ENCODE results near the gene TMC5.
A peak's percentile ranks its signal among the peaks of the same experiment; 100 is the strongest.

Gene TMC5

DNA sequence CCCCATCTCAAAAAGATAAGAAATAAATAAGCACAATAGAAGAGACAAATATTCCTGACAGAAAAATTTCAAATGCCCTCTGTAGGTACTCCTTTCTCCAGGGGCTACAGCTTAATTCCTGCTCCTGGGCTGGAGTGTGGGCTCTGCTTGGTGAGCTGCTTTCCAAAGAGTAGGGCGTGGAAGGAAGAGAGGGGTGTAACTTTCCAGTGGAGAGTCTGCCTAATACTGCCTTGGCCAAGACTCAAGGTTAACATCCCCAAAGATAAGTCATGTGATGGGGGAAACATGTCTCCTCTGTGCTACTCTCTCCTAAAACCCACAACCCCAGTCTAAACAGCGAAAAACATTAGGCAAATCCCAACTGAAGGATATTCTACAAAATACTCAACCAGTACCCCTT, 42.7 kb downstream of the TMC5 start:
- no peak for DNase-seq (ENCODE audit: low read depth)

DNA sequence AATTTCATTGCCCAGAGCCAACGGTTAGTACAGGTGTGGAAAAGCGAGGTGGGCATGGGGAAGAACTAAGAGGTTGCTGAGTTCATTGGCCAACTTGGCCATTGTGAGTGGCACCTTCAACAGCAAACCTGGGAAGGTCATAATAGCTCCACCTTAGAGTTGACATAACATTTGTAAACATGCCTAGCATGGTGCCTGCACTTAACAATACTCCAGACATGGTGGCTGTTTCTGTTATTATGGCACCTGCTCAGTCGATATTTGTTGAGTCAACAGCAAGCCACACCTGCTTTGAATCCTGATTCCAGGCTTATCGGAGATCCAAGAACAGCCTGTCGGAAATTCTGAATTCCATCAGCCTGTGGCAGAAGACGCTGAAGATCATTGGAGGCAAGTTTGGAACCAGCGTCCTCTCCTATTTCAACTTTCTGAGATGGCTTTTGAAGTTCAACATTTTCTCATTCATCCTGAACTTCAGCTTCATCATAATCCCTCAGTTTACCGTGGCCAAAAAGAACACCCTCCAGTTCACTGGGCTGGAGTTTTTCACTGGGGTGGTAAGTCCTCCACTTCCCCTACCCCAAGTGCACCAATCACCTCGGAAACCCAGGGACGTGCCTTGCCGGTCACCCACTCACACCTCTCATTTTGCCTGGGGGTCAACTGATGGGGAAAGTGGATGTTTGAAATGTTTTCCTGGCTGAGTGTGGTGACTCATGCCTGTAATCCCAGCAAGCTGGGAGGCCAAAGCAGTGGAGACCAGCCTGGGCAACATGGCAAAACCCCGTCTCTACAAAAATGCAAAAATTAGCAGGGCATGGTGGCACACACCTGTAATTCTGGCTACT, 46.0 kb downstream of the TMC5 start:
- no peak for DNase-seq (ENCODE audit: low read depth)

DNA sequence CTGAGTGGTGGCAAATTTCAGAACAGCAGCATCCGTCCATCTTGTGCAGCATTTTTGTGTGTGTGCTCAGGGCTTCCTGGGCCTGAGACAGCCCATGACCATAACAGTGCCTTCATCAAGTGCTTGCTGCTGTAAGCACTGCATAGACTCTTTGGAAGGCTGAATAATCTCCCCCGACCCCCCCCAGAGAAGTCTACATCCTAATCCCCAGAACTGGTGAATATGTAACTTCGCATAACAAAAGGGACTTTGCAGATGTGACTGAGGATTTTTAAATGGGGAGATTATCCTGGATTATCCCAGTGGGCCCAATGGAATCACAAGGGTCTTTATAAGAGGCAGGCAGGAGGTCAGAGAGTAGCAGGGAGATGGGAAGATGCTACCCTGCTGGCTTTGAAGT, 50.6 kb downstream of the TMC5 start:
- no peak for DNase-seq (ENCODE audit: low read depth)

DNA sequence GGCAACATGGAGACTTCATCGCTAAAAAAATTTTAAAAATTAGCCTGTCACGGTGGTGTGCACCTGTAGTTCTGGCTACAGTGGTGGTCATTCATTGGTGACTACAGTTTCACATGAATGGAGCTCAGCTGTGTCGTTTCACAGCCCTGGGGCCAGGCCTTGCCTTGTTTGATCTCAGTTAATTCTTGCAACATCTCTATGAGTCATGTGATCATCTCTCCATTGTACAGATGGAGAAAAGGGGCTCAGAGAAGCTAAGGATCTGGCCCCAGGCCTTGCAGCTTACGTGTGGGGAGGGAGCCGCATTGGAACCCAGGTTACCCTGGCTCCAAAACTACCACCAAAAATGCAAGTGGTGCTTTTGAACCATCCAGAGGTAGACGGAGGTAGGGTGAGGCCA, 54.8 kb downstream of the TMC5 start:
- DNase-seq (ENCODE audit: low read depth) = no peak

DNA sequence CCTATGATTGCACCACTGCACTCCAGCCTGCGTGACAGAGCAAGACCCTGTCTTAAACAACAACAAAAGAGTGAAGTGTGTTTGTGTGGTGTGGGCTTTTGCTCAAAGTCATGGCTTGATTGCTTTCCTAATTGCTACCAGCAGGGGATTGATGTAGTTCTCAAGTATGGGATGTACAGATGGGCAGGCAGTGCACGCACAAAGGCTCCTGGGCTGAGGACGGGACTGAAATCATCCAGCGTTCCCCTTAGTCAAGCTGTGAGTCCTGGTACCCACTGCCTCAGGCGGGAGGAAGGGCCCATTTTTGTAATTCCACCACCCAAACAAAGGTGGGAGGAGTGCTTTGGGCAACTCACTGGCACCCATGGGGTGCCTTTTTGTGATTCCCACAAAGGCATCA, 56.9 kb downstream of the TMC5 start:
- DNase-seq (ENCODE audit: low read depth) = no peak

DNA sequence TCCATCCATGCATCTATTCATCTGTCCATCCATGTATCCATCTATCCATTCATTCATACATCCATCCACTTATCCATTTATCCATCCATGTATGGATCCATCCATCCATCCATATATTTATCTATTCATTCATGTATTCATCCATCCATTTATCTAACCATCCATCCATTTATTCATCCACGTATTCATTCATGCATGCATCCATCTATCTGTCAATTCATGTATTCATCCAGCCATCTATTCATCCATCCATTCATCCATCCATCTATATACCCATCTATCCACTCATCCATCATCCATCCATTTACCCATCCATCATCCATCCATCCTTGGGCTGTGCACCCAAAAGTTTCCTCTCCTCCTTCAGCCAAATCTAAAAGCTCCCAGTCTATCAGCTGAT, 60.8 kb downstream of the TMC5 start:
- DNase-seq (ENCODE audit: low read depth) = no peak

DNA sequence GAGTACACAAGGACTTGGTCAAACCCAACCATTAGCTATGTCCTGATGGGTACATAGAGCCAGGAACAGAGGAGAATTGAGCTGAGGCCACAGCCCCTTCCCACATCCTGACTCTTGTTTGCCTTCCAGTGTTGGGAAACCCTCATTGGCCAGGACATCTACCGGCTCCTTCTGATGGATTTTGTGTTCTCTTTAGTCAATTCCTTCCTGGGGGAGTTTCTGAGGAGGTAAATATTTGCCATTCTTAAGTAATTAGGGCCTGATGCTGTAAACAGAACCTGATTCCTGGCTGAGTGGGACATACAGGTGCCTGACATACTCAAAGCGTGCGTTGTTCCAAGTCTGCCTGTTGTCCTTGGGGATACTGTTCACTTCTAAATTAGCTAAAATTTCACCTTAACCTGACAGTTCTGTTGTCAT, 61.6 kb downstream of the TMC5 start:
- DNase-seq (ENCODE audit: low read depth) = no peak

DNA sequence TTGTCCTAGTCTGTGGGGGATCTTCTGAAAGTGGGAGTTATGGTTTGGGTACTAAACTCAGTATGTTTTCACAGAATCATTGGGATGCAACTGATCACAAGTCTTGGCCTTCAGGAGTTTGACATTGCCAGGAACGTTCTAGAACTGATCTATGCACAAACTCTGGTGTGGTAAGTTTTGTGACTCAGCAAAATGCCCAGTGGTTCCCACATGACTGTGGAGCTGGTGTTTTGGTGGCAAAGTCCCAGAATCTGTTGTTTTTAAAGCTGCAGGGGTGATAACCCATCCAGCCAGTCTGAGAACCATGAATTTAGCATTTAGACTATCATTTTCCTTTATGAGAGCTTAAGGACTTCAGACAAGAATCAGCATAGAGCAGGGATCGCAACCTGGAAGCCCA, 63.6 kb downstream of the TMC5 start:
- no peak for DNase-seq (ENCODE audit: low read depth)

DNA sequence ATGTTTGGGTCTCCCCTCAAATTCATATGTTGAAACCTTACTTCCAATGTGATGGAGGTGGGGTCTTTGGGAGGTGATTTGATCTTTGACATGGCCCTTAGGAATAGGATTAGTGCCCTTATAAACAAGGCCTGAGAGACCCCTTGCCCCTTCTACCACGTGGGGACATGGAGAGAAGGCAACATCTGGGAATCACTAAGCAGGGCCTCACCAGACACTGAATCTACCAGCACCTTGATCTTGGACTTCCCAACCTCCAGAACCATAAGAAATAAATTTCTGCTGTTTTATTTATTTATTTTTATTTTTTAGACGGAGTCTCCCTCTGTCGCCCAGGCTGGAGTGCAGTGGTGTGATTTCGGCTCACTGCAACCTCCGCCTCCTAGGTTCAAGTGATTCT, 64.1 kb downstream of the TMC5 start:
- no peak for DNase-seq (ENCODE audit: low read depth)

DNA sequence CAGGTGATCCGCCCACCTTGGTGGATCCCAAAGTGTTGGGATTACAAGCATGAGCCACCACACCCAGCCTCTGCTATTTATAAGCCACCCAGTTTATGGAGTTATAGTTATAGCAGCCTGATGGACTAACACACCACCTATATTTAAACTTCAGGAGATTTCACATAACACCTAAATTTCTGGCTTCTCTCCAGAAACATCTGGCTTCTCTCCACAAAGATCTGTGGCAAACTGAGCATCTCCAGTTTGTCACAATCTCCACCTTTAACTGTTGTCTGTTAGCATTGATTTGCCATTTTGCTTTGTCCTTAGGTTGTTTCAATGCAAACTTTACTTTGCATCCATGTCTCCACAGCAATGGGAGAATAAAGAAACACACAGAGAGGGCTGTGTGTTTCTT, 64.6 kb downstream of the TMC5 start:
- no peak for DNase-seq (ENCODE audit: low read depth)

DNA sequence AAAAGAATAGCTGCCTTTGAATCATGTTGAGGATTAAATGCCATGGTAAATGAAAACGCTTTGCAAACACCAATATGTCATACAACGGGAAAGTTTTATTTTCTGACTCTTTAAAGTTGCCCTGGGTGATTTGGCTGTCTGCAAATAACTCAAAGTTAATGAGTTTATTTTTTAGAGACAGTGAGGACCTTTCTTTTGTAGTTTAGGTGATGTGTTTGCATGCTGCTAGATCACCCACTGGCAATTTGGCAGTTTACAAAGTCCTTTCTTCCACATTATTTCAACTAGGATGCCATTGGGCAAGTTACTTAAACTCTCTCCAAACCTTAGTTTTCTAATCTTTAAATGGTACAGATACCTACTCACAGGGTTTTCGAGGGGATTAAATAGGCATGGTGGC, 66.4 kb downstream of the TMC5 start:
- no peak for DNase-seq (ENCODE audit: low read depth)

DNA sequence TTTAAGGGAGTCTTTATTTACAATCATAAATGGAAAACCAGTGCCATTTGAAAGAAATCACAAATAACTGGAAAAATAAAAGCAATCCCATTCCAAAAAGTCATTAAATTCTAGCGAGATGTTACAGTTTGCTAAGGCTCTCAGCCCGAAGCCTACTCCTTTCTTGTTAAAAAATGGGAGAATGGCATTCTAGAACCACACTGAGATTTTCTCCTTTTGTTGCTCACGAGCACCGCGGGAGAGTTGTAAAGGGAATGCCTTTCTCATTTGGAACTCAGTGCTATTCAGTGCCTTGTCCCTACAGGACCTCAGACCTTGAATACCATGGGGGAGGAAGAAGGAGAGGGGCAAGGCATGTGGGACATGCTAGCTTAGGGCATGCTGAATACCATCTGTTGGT, 67.9 kb downstream of the TMC5 start:
- no peak for DNase-seq (ENCODE audit: low read depth)

DNA sequence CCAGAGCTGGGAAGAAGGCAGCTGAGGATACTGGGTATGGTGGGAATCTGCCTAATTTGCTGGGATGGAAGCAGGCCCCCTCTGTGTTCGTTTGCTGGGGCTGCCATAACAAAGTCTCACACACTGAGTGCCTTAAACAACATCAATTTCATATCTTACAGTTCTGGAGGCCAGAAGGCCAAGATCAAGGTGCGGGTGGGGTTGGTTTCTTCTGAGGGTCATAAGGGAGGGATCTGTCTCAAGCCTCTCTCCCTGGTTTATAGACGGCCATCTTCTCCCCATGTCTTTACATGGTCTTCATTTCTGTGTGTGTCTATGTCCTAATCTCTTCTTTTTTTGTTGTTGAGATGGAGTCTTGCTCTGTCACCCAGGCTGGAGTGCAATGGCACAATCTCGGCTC, 68.4 kb downstream of the TMC5 start:
- DNase-seq (ENCODE audit: low read depth) = no peak

DNA sequence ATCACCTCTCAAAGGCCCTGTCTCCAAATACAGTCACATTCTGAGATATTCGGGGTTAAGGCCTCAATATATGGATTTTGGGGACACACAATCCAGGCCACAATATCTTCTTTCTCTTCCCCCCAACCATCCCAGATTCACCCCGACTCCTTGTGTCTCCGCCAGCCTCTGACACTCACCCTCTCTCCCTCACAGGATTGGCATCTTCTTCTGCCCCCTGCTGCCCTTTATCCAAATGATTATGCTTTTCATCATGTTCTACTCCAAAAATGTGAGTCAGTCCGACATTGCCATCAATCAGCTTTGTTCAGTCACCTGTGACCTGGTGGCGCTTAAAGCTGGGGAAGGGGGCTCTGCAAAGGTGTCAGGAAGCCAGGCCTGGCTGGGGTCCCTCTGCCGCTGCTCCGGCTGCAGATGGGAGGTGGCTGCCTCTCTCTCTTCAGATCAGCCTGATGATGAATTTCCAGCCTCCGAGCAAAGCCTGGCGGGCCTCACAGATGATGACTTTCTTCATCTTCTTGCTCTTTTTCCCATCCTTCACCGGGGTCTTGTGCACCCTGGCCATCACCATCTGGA, 69.2 kb downstream of the TMC5 start:
- no peak for DNase-seq (ENCODE audit: low read depth)

DNA sequence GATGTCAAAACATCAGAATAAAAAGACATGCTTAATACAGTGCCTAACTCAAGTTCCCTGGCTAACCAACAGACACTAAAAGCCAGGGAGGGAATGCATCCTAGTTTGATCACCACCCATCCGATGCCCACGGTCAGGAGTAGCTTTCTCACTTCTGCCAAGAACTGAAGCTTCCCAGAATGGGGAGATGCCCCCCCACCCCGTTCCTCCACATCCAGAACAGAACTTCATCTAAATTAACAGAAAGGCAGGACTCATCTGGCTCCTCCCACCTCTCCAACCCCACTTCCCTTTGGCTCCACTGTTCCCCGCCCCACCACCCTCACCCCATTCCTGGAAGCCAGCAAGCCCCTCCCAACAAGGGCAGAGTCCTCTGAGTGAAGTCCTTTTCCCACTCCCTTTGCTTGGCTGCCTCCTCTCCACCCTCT, 70.5 kb downstream of the TMC5 start:
- no peak for DNase-seq (ENCODE audit: low read depth)

DNA sequence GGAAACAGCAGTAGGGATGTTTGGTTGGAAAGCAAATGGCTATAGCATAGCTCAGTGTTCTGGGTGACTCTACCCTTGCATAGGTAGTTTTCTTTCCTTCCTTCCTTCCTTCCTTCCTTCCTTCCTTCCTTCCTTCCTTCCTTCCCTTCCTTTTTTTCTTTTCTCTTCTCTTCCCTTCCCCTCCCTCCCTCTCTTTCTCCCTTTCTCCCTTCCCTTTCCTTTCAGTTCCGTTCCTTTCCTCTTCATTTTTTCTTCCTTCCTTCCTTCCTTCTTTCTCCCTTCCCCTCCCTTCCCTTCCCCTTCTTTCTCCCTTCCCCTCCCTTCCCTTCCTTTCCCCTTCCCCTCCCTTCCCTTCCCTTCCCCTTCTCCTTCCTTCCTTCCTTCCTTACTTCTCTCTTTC, 72.9 kb downstream of the TMC5 start:
- DNase-seq (ENCODE audit: low read depth) = no peak

DNA sequence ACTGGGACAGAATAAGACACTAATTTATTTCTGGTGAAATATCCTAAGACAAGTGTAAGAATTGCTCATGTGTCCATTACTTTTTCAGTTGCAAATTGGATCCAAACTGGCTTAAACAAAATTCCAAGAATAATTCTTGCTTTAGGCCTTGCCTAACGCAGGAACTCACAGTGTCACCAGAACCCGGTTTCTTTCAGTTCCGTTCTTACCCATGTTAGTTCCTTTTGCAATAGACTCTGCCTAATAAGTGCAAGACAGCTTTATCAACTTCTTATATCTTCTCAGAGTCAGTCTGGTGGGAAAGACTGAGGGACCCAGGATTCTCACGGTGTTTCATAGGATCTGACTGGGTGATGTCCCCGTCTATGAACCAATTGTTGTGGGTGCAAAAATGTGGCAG, 79.5 kb downstream of the TMC5 start:
- DNase-seq (ENCODE audit: low read depth) = no peak

DNA sequence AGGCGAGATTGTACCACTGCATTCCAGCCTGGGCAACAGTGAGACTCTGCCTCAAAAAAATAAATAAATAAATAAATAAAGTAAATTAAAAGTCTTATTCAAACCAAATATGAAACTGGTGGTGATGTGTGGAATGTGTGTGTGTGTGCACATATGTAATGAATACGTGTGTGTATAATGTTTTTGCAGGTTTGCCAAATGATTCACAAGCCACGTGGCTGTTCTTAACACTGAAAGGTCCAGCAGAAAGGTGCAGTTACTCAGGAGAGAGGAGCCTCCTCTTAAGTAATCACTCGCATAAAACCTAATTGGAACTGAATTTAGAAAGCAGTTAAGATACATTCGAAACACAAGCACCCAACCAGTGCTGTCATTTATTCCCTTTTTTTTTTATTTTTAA, 81.3 kb downstream of the TMC5 start:
- no peak for DNase-seq (ENCODE audit: low read depth)

DNA sequence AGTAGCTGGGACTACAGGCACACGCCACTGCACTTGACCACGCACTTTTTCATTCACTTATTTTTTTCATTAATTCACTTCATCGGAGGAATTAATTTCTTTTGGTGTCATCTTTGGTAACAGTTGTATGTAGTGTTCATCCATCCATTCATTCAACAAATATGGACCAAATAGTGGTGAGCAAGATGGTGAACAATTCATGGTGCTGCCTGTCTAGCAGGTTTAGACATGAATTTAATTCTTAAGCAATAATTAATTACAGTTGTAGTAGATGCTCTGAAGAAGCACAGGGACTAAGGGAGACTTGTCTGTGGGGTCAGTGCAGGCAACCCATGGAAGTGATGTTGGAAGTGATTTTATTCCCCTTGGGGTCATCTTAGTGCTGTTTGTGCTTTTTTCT, 81.8 kb downstream of the TMC5 start:
- DNase-seq (ENCODE audit: low read depth) = no peak

DNA sequence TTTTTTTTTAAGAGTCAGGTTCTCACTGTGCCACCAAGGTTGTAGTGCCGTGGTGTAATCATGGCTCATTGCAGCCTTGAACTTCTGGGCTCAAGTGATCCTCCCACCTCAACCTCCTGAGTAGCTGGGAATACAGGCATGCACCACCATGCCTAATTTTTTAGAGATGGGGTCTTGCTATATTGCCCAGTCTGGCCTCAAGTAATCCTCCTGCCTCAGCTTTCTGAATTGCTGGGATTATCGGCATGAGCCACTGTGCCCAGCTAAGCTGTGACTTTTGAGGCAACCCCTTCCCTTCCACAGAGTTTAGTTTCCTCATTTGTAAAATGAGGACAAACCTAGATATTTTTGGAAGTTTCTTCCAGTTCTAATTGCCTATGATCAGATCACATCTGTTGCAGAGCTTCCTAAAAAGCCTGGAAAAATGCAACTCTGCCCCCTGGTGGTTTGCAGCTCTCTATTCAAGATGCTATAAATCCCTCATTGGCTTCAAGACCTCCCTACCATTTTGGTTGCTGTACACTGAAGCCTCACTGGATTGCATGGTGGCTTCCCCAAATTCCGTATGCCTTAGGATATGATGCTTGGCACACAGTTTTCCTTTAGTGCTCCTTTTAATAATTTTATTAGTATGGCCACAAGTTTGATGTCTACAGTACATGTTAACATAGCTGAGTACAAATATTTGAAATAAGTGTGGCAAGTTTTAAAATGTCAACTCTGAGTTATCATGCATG, 84.9 kb downstream of the TMC5 start:
- peak; percentile 60 for DNase-seq (ENCODE audit: low read depth)

DNA sequence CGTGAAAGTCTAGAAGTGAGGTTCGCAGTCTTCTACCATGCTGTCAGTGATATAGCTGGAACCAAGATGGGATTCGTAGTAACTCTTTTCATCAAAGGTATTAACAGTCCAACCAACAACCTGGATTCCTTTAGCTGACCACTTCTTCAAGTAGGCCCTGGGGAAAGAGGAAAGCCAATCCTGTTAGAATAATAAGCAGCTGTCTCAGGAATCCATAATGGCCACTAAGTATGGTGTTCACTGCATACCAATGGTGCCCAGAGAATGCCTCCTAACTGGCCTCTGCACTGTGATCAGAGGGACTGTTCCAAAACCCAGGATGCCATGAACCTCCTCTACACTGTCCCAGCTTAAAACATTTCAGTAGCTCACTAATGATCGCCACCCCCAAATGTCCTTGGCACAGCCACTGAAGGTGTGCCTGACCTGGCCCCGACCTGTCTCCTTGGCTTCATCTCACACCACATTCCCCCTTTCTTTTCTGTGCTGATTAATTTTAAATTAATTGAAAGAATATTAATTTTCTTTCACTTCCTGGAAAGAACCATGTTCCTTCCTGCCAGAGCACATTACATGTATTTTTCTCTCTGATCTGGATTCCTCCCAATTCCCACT, 85.9 kb downstream of the TMC5 start:
- no peak for DNase-seq (ENCODE audit: low read depth)

DNA sequence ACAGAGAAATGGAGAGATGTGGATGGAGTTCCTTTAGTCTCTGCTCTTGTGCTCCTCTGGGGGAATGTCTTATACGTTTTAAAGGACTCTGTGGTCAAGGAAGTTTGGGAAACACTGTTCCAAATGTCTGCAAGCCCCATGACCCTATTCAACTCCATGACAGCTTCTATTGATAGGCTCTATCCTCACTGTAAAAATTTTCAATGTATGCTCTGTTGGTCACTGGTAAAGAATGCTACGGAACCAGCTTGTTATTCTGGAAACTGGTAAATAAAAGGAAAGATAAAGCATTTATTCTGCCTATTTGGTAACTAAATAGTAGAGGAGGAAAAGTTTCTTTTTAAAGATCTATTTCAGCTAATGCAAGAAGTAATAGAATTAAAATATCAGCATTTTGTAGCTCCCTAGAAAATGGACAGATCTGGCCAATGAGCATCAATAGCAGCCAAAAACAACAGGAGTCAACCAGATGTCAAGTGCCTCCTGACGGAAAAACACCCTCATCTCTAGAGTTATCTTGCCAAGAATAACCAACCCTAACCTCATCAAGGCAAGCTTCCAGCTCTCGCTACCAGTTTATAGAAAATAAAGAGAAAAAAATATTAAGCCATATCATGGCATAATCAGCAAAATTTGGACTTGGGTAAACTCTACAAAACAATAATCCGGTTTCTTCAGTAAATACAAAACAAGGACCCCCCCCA, 88.1 kb downstream of the TMC5 start:
- DNase-seq (ENCODE audit: low read depth) = no peak
